NB4 (cell line): ENCODE data around the gene TPST1.

Experiments used
- POLR2A ChIP-seq: IDR thresholded peaks from 2 replicates; pipeline ENCODE4 v1.6.1; 2011; ENCODE audit warnings: mild to moderate bottlenecking; ENCODE audit not compliant: insufficient read length; ENCODE audit errors: extremely low read depth
- TF ChIP-seq, protein P1 (sequence below): IDR thresholded peaks from one replicate; pipeline ENCODE4 v1.5.1; 2012; ENCODE audit warnings: low read depth, low read length
- TF ChIP-seq, protein P2 (sequence below): IDR thresholded peaks from 2 replicates; pipeline ENCODE4 v1.6.1; 2011; ENCODE audit warnings: low read depth, low read length

DNA sequence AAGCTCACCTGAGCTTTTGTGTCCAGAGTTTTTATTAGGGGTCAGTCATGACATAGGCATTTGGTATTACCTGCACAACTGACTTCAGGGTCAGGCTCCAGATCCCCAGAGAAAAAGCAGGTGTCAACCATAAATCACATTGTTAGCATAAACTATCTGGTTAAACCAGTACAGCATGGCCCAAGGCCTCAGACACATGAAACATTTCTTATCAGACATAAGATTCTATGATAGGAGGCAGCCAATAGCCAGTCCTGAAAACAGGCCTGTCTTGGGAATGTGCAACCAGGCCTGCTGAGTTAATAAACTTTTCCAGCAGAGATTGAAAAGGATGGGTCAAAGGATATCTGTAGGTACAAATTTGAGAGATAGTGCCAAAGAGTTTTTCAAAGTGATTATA lies 116.1 kb downstream of the TPST1 start:
- TF ChIP-seq, protein P1, sequence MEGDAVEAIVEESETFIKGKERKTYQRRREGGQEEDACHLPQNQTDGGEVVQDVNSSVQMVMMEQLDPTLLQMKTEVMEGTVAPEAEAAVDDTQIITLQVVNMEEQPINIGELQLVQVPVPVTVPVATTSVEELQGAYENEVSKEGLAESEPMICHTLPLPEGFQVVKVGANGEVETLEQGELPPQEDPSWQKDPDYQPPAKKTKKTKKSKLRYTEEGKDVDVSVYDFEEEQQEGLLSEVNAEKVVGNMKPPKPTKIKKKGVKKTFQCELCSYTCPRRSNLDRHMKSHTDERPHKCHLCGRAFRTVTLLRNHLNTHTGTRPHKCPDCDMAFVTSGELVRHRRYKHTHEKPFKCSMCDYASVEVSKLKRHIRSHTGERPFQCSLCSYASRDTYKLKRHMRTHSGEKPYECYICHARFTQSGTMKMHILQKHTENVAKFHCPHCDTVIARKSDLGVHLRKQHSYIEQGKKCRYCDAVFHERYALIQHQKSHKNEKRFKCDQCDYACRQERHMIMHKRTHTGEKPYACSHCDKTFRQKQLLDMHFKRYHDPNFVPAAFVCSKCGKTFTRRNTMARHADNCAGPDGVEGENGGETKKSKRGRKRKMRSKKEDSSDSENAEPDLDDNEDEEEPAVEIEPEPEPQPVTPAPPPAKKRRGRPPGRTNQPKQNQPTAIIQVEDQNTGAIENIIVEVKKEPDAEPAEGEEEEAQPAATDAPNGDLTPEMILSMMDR: no peak
- TF ChIP-seq POLR2A: no peak
- TF ChIP-seq, protein P2, sequence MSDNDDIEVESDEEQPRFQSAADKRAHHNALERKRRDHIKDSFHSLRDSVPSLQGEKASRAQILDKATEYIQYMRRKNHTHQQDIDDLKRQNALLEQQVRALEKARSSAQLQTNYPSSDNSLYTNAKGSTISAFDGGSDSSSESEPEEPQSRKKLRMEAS: no peak
